ENCODE results near the gene ARHGAP15. TPM values are rescaled to one million over a fixed set of nuclear protein-coding genes. Genes with fewer than 3 reads are reported as not detected.

Gene ARHGAP15
- total RNA-seq, 1 donor from 2014 or later, result 7.0 TPM

GRCh38 chr2:143436951-143437350 lies 307.7 kb downstream of the ARHGAP15 start:
- peak overlapping the region; percentile 61 for H3K27ac ChIP-seq (replicated peaks)
- H3K36me3 ChIP-seq, result no peaks in the 10 kb centered on the region
- no peak for DNase-seq
- intact Hi-C loops (cut with micrococcal nuclease), result no loop called here
- no peaks in the 10 kb centered on the region for H3K9me3 ChIP-seq (replicated peaks)
- no peaks in the 10 kb centered on the region for H3K27me3 ChIP-seq (ENCODE audit: low read depth)
- H3K4me1 ChIP-seq, result no peaks in the 10 kb centered on the region
- no peak for TF ChIP-seq CTCF (IDR thresholded peaks at IDR 0.05; ENCODE audit: borderline replicate concordance)
- H3K4me3 ChIP-seq, result peak overlapping the region; percentile 48

DNA sequence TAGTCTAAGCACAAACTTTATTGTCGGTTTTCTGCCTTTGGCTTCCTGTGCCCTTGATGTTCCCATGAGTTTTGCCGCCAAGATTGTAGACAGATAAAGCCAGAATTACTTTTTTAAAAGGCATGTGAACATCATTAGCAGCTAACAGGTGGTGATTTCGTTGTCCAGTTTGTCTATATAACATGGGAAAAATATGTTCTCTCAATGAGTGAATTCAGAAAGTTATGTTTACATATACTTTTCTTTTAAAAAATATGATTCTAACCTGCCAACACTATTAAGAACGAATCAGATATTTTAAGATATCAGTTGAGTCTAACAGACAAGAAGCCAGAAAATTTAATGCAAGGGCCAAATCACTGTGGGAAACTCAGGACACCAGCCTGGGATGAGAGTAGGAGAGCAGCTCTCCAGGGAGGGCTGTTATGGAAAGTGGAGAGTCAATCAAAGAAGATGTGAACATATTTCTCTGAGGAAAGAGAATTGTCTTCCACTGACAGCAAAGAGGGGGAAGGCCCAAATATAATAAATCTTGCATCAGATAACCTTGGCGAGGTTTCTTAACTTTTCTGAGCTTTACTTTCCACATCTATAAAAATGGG lies 311.3 kb downstream of the ARHGAP15 start:
- TF ChIP-seq CTCF (IDR thresholded peaks at IDR 0.05; ENCODE audit: borderline replicate concordance), result no peak
- Histone ChIP-seq H3K27me3 (ENCODE audit: low read depth) (no peaks in the 10 kb centered on the region), H3K4me1 (peaks cover 4% of the 10 kb centered on the region), H3K36me3 (no peaks in the 10 kb centered on the region), H3K4me3 (no peak overlapping the region), H3K9me3 (replicated peaks) (no peaks in the 10 kb centered on the region), H3K27ac (replicated peaks) (peak overlapping the region; percentile 76)
- no peak for DNase-seq
- intact Hi-C loops (cut with micrococcal nuclease), result no loop called here

DNA sequence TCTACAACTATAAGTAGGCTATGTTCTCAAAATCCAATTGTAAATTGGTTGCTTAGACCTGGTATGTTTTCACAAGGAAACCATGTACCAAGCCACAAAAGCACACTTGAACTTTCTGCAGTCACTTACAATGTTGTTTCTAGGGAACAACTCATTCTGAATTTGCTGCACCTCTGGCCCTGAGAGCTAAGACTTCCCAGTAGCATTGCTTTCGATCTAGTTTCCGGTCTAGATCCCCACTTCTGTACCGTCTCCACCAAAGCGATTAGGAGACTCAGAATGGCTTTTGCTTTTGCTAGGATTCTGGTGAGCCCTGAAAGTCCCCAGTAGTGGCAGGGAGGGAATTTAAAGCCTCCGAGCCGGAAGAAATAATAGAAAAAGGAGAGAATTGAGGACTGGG lies 313.0 kb downstream of the ARHGAP15 start:
- TF ChIP-seq CTCF (IDR thresholded peaks at IDR 0.05; ENCODE audit: borderline replicate concordance), result no peak
- Histone ChIP-seq H3K27ac (replicated peaks) (peak overlapping the region; percentile 76), H3K4me1 (peaks cover 4% of the 10 kb centered on the region), H3K9me3 (replicated peaks) (no peaks in the 10 kb centered on the region), H3K4me3 (no peak overlapping the region), H3K36me3 (no peaks in the 10 kb centered on the region), H3K27me3 (ENCODE audit: low read depth) (no peaks in the 10 kb centered on the region)
- DNase-seq, result no peak
- intact Hi-C loops (cut with micrococcal nuclease), result no loop called here

GRCh38 chr2:143451642-143452281 lies 322.5 kb downstream of the ARHGAP15 start:
- intact Hi-C loops (cut with micrococcal nuclease), result no loop called here
- no peaks in the 10 kb centered on the region for H3K4me1 ChIP-seq
- no peak for DNase-seq
- H3K36me3 ChIP-seq, result no peaks in the 10 kb centered on the region
- TF ChIP-seq CTCF (IDR thresholded peaks at IDR 0.05; ENCODE audit: borderline replicate concordance), result no peak
- peak overlapping the region; percentile 39 for H3K27ac ChIP-seq (replicated peaks)
- no peaks in the 10 kb centered on the region for H3K27me3 ChIP-seq (ENCODE audit: low read depth)
- no peak overlapping the region for H3K4me3 ChIP-seq
- no peaks in the 10 kb centered on the region for H3K9me3 ChIP-seq (replicated peaks)

DNA sequence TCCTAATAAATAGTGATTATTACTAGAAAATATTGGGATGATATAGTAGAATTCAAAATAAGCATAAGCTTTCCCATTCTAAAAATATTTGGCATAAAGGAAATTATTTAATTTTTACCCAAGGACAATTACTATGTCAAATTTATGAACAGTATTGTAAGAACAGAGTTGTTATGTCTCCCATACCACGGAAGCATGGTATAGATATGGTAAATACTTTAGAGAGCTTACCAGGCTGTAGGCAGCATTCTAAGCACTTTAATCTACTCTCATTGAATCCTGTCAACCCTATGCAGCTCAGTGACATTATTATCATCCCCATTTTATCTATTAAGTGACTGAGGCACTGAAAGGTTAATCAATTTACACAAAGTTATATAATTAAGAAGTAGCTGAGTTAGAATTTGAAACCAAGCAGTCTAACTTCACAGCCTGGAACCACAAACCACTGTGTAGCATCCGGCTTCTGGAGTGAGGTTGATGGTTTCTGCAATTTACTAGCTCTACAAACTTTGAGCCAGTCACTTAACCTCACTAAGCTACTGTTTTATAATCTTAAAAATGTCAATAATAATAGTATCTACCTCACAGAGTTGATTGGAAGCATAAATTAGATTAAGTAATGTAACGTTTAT lies 323.7 kb downstream of the ARHGAP15 start:
- TF ChIP-seq CTCF (IDR thresholded peaks at IDR 0.05; ENCODE audit: borderline replicate concordance), result no peak
- no peak overlapping the region for H3K27ac ChIP-seq (replicated peaks)
- intact Hi-C loops (cut with micrococcal nuclease), result no loop called here
- no peaks in the 10 kb centered on the region for H3K36me3 ChIP-seq
- H3K4me3 ChIP-seq, result no peak overlapping the region
- H3K4me1 ChIP-seq, result no peaks in the 10 kb centered on the region
- DNase-seq, result no peak
- H3K9me3 ChIP-seq (replicated peaks), result peaks cover 10% of the 10 kb centered on the region
- no peaks in the 10 kb centered on the region for H3K27me3 ChIP-seq (ENCODE audit: low read depth)
